Measurements from ENCODE around the gene TAF5L. TPM values are rescaled to one million over a fixed set of nuclear protein-coding genes. Genes with fewer than 3 reads are reported as not detected.

TAF5L gene
- total and polyA plus RNA-seq, 2 of the 8 experiments (the other 6 are each of a cell fraction or from before 2014, with no cell fraction given) = 17.7 to 23.3 TPM

DNA sequence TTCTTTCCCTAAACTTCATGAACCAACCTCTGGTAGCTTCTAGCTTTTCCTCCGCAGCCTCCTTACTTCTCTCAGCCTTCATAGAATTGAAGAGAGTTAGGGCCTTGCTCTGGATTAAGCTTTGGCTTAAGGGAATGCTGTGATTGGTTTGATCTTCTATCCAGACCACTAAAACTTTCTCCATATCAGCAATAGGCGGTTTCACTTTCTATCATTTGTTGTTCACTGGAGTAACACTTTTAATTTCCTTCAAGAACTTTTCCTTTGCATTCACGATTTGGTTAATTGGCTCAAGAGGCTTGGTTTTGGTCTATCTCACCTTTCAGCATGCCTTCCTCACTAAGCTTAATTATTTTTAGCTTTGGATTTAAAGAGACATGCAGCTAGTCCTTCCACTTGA, 5.2 kb upstream of the TAF5L start:
- Histone ChIP-seq H2BK12ac (ENCODE audit: low read depth, low read length) (no peak overlapping the region), H3K9me3 (ENCODE audit: insufficient read depth in 2 of 2, low read depth in 1 of 2, low read length in 1 of 2) (no peaks in the 10 kb centered on the region), H3K79me2 (ENCODE audit: control insufficient read depth in 1 of 2, insufficient read depth in 2 of 2, low read length in 2 of 2) (peaks cover 11 to 78% of the 10 kb centered on the region in 2 experiments), H2BK15ac (ENCODE audit: low read length) (no peak overlapping the region), H3K23ac (ENCODE audit: insufficient read length) (no peak overlapping the region), H2AFZ (ENCODE audit: low read length) (no peak overlapping the region), H3K27me3 (replicated peaks in 1 of 4; ENCODE audit: control insufficient read depth in 3 of 4, extremely low read depth in 1 of 4, insufficient read depth in 3 of 4, low read length in 3 of 4) (no peaks in the 10 kb centered on the region), H2BK20ac (ENCODE audit: low read length) (no peak overlapping the region), H3K79me1 (ENCODE audit: low read depth, low read length) (peaks cover 9% of the 10 kb centered on the region), H4K91ac (replicated peaks; ENCODE audit: insufficient read length, low read length) (no peak overlapping the region), H4K20me1 (replicated peaks in 1 of 2; ENCODE audit: control insufficient read depth in 1 of 2, insufficient read depth in 2 of 2, low read length in 2 of 2) (peaks cover 8 to 12% of the 10 kb centered on the region in 2 experiments), H3K4me3 (ENCODE audit: extremely low read depth in 1 of 4, insufficient read depth in 2 of 4, low read depth in 3 of 4, low read length in 4 of 4) (no peak overlapping the region), H3K4ac (replicated peaks; ENCODE audit: insufficient read length, low read depth, low read length) (no peak overlapping the region), H3K4me1 (replicated peaks in 1 of 4; ENCODE audit: control insufficient read depth in 3 of 4, insufficient read depth in 4 of 4, low read length in 3 of 4) (peaks cover 0 to 3% (median 0%) of the 10 kb centered on the region in 4 experiments; a peak in 1 of 7 replicates), H3K56ac (replicated peaks; ENCODE audit: insufficient read length, low read depth, low read length) (no peak overlapping the region), H3K4me2 (ENCODE audit: insufficient read depth in 1 of 2, low read depth in 2 of 2, low read length in 2 of 2) (no peak overlapping the region), H4K8ac (ENCODE audit: extremely low read depth, insufficient read depth, low read length) (no peak overlapping the region), H4K5ac (ENCODE audit: insufficient read length, low read depth, low read length) (no peak overlapping the region), H3K36me3 (ENCODE audit: control insufficient read depth in 2 of 4, insufficient read depth in 4 of 4, low read length in 3 of 4) (peaks cover 14 to 30% (median 19%) of the 10 kb centered on the region in 4 experiments), H2BK120ac (replicated peaks; ENCODE audit: low read depth, low read length) (no peak overlapping the region), H3K27ac (ENCODE audit: low read depth, low read length) (no peak overlapping the region), H3K9ac (replicated peaks in 1 of 4; ENCODE audit: extremely low read depth in 1 of 4, low read depth in 3 of 4, low read length in 3 of 4) (no peak overlapping the region), H3K14ac (ENCODE audit: insufficient read length) (no peak overlapping the region), H2AK5ac (ENCODE audit: low read depth, low read length) (no peak overlapping the region), H3K18ac (ENCODE audit: extremely low read depth, low read length) (no peak overlapping the region), H3K23me2 (ENCODE audit: low read depth, low read length) (peaks cover 2% of the 10 kb centered on the region; the same call in 1 of the 2 replicates), H2BK5ac (ENCODE audit: low read depth, low read length) (no peak overlapping the region)
- no peak for FAIRE-seq
- POLR2A ChIA-PET (ENCODE audit: partially characterized antibody) = interaction anchor here (0.8 kb wide), 1 partner anchor 27 kb away, joined by 3 read pairs; no protein-coding TSS in a partner anchor
- CTCF ChIA-PET (ENCODE audit: partially characterized antibody) = interaction anchor here (0.6 to 0.8 kb wide), 3 partner anchors 9 to 489 kb away, joined by 3 to 4 read pairs (median 3); no protein-coding TSS in a partner anchor
- DNase-seq (ENCODE audit: low read depth in 1 of 2, low spot score in 2 of 2) = no peak
- WGBS, 2 experiments (ENCODE audit: extremely low coverage in 1 of 2, insufficient coverage in 1 of 2, insufficient read length in 1 of 2, insufficient replicate concordance in 2 of 2, low coverage in 1 of 2, low lambda C conversion rate in 2 of 2, missing lambda C conversion rate in 1 of 2) = 89% methylated on average over 3 of the region's 3 CpGs; no CpG with 5 or more reads in 1 of the 2 experiments
- TF ChIP-seq CREB1 (IDR thresholded peaks at IDR 0.05) = no peak
- no peak for TF ChIP-seq TAF7 (optimal IDR thresholded peaks at IDR 0.05; ENCODE audit: borderline replicate concordance, low read depth, low read length)
- no peak for TF ChIP-seq KDM1A (IDR thresholded peaks at IDR 0.05; ENCODE audit: borderline replicate concordance, low read length)
- no peak for TF ChIP-seq TBP (IDR thresholded peaks at IDR 0.05; ENCODE audit: low read depth, low read length)
- TF ChIP-seq POU5F1 (IDR thresholded peaks at IDR 0.05; ENCODE audit: low read depth, low read length) = no peak
- TF ChIP-seq PHF8 (conservative IDR thresholded peaks at IDR 0.05; ENCODE audit: low read depth, low read length) = no peak
- no peak for TF ChIP-seq ASH2L (IDR thresholded peaks at IDR 0.05; ENCODE audit: low read length)
- no peak for TF ChIP-seq CHD2 (IDR thresholded peaks at IDR 0.05; ENCODE audit: low read length)
- TF ChIP-seq NANOG (IDR thresholded peaks at IDR 0.05; ENCODE audit: insufficient read depth, low read depth, low read length, poor library complexity, severe bottlenecking) = no peak
- TF ChIP-seq POLR2A (IDR thresholded peaks at IDR 0.05; ENCODE audit: control extremely low read depth in 1 of 2, low read depth in 2 of 2, low read length in 2 of 2) = no peak
- TF ChIP-seq GABPA (IDR thresholded peaks at IDR 0.05; ENCODE audit: borderline replicate concordance, insufficient read depth, low read length) = no peak
- TF ChIP-seq EGR1 (IDR thresholded peaks at IDR 0.05; ENCODE audit: borderline replicate concordance, low read depth, low read length) = no peak
- no peak for TF ChIP-seq TAF1 (IDR thresholded peaks at IDR 0.05; ENCODE audit: low read depth, low read length)
- TF ChIP-seq SIN3A (conservative IDR thresholded peaks at IDR 0.05 in 1 of 2, IDR thresholded peaks at IDR 0.05 in 1 of 2; ENCODE audit: low read depth in 1 of 2, low read length in 2 of 2) = no peak
- no peak for TF ChIP-seq EP300 (IDR thresholded peaks at IDR 0.05; ENCODE audit: borderline replicate concordance in 1 of 2, low read depth in 2 of 2, low read length in 2 of 2)
